ENCODE data around the gene LLPH. TPM values are rescaled to one million over a fixed set of nuclear protein-coding genes. Genes with fewer than 3 reads are reported as not detected.

Gene LLPH
- total and polyA plus RNA-seq, 7 donors = 13.4 to 57.1 (median 24.1) TPM

DNA sequence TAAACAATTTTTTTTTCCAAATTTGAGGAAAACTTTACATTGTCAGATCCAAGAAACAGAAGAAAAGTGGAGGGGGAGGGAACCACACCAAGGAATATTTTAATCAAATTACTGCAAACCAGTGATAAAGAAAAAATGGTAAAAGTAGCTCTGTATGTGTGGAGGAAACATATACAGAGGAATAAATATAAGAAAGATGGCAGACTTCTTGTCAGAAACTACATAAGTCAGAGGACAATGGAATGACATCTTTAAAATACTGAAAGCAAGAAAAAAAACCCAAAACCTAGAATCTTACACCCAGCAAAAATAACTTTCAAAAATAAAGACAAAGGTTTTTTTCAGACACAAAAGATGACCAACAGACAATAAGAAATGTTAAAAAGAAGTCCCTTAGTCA is 10.2 kb upstream of the LLPH start:
- TF ChIP-seq, protein P1, sequence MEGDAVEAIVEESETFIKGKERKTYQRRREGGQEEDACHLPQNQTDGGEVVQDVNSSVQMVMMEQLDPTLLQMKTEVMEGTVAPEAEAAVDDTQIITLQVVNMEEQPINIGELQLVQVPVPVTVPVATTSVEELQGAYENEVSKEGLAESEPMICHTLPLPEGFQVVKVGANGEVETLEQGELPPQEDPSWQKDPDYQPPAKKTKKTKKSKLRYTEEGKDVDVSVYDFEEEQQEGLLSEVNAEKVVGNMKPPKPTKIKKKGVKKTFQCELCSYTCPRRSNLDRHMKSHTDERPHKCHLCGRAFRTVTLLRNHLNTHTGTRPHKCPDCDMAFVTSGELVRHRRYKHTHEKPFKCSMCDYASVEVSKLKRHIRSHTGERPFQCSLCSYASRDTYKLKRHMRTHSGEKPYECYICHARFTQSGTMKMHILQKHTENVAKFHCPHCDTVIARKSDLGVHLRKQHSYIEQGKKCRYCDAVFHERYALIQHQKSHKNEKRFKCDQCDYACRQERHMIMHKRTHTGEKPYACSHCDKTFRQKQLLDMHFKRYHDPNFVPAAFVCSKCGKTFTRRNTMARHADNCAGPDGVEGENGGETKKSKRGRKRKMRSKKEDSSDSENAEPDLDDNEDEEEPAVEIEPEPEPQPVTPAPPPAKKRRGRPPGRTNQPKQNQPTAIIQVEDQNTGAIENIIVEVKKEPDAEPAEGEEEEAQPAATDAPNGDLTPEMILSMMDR (IDR thresholded peaks at IDR 0.05) = no peak
- Histone ChIP-seq H3K27me3 (ENCODE audit: insufficient read depth in 3 of 3, low read length in 2 of 3) (no peaks in the 10 kb centered on the region), H3K4me3 (no peak overlapping the region), H3K4me1 (no peaks in the 10 kb centered on the region), H3K9me3 (peaks cover 12% of the 10 kb centered on the region), H3K27ac (no peak overlapping the region), H3K36me3 (ENCODE audit: insufficient read depth in 1 of 2, low read depth in 1 of 2) (peaks cover 11 to 62% of the 10 kb centered on the region in 2 donors)
- intact Hi-C loops (cut with DNase I) = loop anchor here in 1 of 2 donors (10.0 kb wide), 1 partner anchor 264 kb away; no protein-coding TSS in a partner anchor
- no peak for DNase-seq
- ATAC-seq = no peak

DNA sequence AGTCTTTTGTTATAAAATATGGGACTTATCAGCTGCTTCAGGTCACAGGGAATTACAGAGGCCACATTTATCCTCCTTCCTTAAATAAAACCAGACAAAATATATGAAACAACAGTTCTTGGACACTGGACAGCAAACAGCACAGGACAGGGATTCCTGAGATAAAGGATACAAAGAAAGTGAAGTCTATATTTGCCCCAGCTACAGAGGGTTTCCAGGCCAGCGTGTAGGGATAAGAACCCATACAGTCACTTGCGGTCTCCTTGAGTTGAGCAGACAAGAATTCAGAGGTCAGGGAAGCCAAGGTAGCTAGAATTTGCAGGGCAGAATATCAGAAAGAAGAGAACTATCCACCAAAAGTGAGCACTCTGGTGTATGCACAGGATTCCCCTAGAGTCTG is 8.8 kb upstream of the LLPH start:
- no peak overlapping the region for H3K4me3 ChIP-seq
- 98 to 100% (median 99%) methylated on average over 2 of the region's 2 CpGs for WGBS, 3 donors
- no peaks in the 10 kb centered on the region for H3K27me3 ChIP-seq (ENCODE audit: insufficient read depth in 3 of 3, low read length in 2 of 3)
- DNase-seq = no peak
- H3K4me1 ChIP-seq = no peaks in the 10 kb centered on the region
- H3K9me3 ChIP-seq = peaks cover 12% of the 10 kb centered on the region
- TF ChIP-seq, protein P1 (IDR thresholded peaks at IDR 0.05) = no peak
- peaks cover 11 to 58% of the 10 kb centered on the region in 2 donors for H3K36me3 ChIP-seq (ENCODE audit: insufficient read depth in 1 of 2, low read depth in 1 of 2)
- intact Hi-C loops (cut with DNase I) = no loop called here
- ATAC-seq = no peak
- no peak overlapping the region for H3K27ac ChIP-seq

DNA sequence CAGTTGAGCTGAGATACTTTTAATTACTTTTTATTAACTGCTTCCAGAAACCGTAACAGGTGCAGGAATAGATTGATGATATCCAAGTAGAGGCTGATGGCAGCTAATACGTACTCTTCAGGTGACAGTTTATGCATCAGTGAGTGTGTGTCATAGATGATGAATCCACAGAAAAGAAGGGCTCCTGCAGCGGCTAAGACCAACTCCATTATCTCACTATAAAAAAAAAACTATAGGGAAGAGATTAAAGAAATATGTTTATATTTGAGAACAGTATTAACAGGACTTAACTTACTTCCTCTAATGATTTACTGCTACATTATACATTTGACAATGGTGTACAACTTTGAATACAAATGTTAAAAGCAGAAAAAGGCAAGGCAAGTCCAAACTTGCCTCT is 7.4 kb upstream of the LLPH start:
- Histone ChIP-seq H3K27me3 (ENCODE audit: insufficient read depth in 3 of 3, low read length in 2 of 3) (no peaks in the 10 kb centered on the region), H3K9me3 (peaks cover 12% of the 10 kb centered on the region), H3K36me3 (ENCODE audit: insufficient read depth in 1 of 2, low read depth in 1 of 2) (peaks cover 7 to 52% of the 10 kb centered on the region in 2 donors), H3K4me3 (no peak overlapping the region), H3K27ac (no peak overlapping the region), H3K4me1 (no peaks in the 10 kb centered on the region)
- DNase-seq = no peak
- TF ChIP-seq, protein P1 (IDR thresholded peaks at IDR 0.05) = no peak
- ATAC-seq = no peak
- intact Hi-C loops (cut with DNase I) = no loop called here
- 96 to 98% (median 97%) methylated on average over 3 of the region's 3 CpGs for WGBS, 3 donors

DNA sequence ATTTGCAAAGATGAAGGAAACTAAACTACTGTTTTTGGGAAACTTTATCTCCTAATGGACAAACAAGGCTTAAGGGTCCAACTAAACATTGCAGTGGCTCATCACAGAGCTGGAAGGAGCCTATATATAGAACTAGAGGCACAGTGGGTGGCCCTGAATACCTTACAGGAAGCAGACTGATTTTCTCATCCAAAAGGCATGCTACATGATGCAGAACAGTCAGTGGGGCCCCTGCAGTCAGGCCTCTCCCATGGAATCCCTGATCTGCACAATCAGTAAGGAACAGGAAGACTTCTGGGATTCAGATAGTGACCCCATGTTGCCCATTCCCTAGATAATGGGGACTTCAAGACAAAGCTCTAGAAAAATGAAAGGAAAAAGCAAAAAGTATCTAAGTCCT is 1.9 kb upstream of the LLPH start:
- no peak for ATAC-seq
- intact Hi-C loops (cut with DNase I) = loop anchor here in 1 of 2 donors (5.0 kb wide), 1 partner anchor 170 kb away; the partner anchor contains the start of gene HELB

More for the DNA sequence above, 1.9 kb upstream of the LLPH start:
- Histone ChIP-seq H3K4me3 (no peak overlapping the region), H3K36me3 (ENCODE audit: insufficient read depth in 1 of 2, low read depth in 1 of 2) (peaks cover 0 to 31% of the 10 kb centered on the region in 2 donors), H3K27me3 (ENCODE audit: insufficient read depth in 3 of 3, low read length in 2 of 3) (no peaks in the 10 kb centered on the region), H3K4me1 (peaks cover 17% of the 10 kb centered on the region), H3K9me3 (no peaks in the 10 kb centered on the region), H3K27ac (no peak overlapping the region)
- TF ChIP-seq, protein P1 (IDR thresholded peaks at IDR 0.05) = no peak
- DNase-seq = no peak

Measured in psoas muscle (tissue), 8 donors.